Parathyroid adenoma (tissue), 2 donors: ENCODE results near the gene ZNF593OS.

ENCODE experiments used
- H2AFZ ChIP-seq: fragments of 300-600 bp; sonication (generic); one replicate; pipeline ENCODE4 v1.7.0; 2017; ENCODE audit warnings: antibody characterized with exemption, mild to moderate bottlenecking
- H3K27ac ChIP-seq: fragments of 300-600 bp; sonication (generic); one replicate; pipeline ENCODE4 v1.7.0; 2017
- H3K27me3 ChIP-seq: fragments of 300-600 bp; sonication (generic); one replicate; pipeline ENCODE4 v1.7.0; 2017; ENCODE audit warnings: low read length; ENCODE audit not compliant: control insufficient read depth, insufficient read depth
- H3K36me3 ChIP-seq: fragments of 300-600 bp; sonication (generic); one replicate; pipeline ENCODE4 v1.7.0; 2017; ENCODE audit warnings: low read length; ENCODE audit not compliant: control insufficient read depth, insufficient read depth
- H3K4me1 ChIP-seq: fragments of 300-600 bp; sonication (generic); one replicate; pipeline ENCODE4 v1.7.0; 2017; ENCODE audit warnings: control low read depth
- H3K4me2 ChIP-seq: fragments of 300-600 bp; sonication (generic); one replicate; pipeline ENCODE4 v1.7.0; 2017; ENCODE audit warnings: low read length
- H3K4me3 ChIP-seq: fragments of 300-600 bp; sonication (generic); one replicate; pipeline ENCODE4 v1.7.0; 2017; ENCODE audit warnings: low read depth, low read length
- H3K79me2 ChIP-seq: fragments of 300-600 bp; sonication (generic); one replicate; pipeline ENCODE4 v1.7.0; 2017; ENCODE audit warnings: control low read depth
- H3K9ac ChIP-seq: fragments of 300-600 bp; sonication (generic); one replicate; pipeline ENCODE4 v1.7.0; 2017; ENCODE audit warnings: mild to moderate bottlenecking
- H3K9me3 ChIP-seq: fragments of 300-600 bp; sonication (generic); one replicate; pipeline ENCODE4 v1.7.0; 2017; ENCODE audit warnings: low read length; ENCODE audit not compliant: control insufficient read depth
- CTCF ChIP-seq: fragments of 300-600 bp; sonication (generic); IDR thresholded peaks from one replicate; pipeline ENCODE4 v1.7.0; 2017; ENCODE audit warnings: antibody characterized with exemption, mild to moderate bottlenecking
- donor health status: primary hyperparathyroidism.

The ZNF593OS gene

DNA sequence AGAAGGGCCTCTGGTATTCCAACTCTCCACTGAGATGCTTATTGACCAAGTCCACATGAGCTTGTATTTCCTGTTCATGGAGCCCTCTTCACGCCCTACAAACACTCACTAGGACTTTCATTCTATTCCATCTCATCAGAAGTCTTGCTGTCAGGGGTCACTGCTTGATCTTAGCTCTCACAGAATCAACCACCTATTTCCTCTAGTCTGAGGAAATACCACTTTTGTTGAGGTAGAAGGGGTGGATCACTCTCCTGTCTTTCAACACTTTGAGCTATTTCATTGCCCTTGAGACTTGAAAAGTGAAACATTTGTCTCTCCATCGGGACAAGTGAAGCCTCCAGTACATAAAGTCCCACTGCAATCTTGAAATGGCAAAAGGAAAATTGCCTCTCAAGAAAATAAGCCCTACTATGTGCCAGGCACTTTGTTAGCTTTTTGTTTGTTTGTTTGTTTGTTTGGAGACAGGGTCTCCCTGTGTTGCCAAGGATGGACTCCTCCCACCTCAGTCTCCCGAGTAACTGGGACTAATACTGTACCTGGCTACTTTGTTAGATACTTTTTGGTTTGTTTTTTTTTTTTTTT lies 32.6 kb downstream of the ZNF593OS start:
- H3K36me3 ChIP-seq, result no peaks in the 10 kb centered on the region
- no peak overlapping the region for H3K27ac ChIP-seq
- no peak overlapping the region for H3K9ac ChIP-seq
- no peak overlapping the region for H3K4me3 ChIP-seq
- H3K4me2 ChIP-seq, result no peak overlapping the region
- H3K9me3 ChIP-seq, result no peaks in the 10 kb centered on the region
- no peaks in the 10 kb centered on the region for H3K27me3 ChIP-seq
- H2AFZ ChIP-seq, result no peak overlapping the region
- H3K4me1 ChIP-seq, result no peaks in the 10 kb centered on the region
- no peaks in the 10 kb centered on the region for H3K79me2 ChIP-seq
- no peak for TF ChIP-seq CTCF

DNA sequence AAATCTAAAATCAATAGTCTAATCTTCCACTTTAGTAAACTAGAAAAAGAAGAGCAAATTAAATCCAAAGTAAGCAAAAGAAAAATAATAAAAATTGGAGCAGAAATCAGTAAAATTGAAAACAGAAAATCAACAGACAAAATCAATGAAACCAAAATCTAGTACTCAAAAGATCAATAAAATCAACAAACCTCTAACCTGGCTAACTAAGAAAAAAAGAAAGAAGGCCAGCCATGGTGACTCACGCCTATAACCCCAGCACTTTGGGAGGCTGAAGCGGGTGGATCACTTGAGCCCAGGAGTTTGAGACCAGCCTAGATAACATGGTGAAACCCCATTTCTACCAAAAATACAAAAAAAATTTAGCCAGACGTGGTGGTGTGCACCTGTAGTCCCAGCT lies 37.2 kb downstream of the ZNF593OS start:
- no peak for TF ChIP-seq CTCF
- no peaks in the 10 kb centered on the region for H3K79me2 ChIP-seq
- no peaks in the 10 kb centered on the region for H3K4me1 ChIP-seq
- no peak overlapping the region for H3K9ac ChIP-seq
- H3K4me3 ChIP-seq, result no peak overlapping the region
- no peak overlapping the region for H3K4me2 ChIP-seq
- no peaks in the 10 kb centered on the region for H3K9me3 ChIP-seq
- H3K27me3 ChIP-seq, result no peaks in the 10 kb centered on the region
- H3K27ac ChIP-seq, result no peak overlapping the region
- H3K36me3 ChIP-seq, result no peaks in the 10 kb centered on the region
- no peak overlapping the region for H2AFZ ChIP-seq

DNA sequence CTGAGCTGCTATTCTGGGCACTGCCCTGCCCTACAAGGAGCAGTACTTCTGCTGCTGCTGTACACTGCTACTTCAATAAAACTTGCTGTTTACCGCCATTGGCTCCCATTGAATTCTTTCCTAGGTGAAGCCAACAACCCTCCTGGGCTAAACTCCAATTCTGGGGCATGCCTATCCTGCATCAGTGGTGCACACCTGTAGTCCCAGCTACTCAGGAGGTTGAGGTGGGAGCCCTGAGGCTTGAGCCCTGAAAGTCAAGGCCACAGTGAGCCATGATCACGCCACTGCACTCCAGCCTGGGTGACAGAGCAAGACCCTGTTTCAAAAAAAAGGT lies 38.8 kb downstream of the ZNF593OS start:
- no peaks in the 10 kb centered on the region for H3K4me1 ChIP-seq
- no peak overlapping the region for H2AFZ ChIP-seq
- H3K27me3 ChIP-seq, result no peaks in the 10 kb centered on the region
- TF ChIP-seq CTCF, result no peak
- no peaks in the 10 kb centered on the region for H3K9me3 ChIP-seq
- no peak overlapping the region for H3K4me2 ChIP-seq
- H3K27ac ChIP-seq, result no peak overlapping the region
- H3K4me3 ChIP-seq, result no peak overlapping the region
- no peaks in the 10 kb centered on the region for H3K79me2 ChIP-seq
- no peak overlapping the region for H3K9ac ChIP-seq
- no peaks in the 10 kb centered on the region for H3K36me3 ChIP-seq

DNA sequence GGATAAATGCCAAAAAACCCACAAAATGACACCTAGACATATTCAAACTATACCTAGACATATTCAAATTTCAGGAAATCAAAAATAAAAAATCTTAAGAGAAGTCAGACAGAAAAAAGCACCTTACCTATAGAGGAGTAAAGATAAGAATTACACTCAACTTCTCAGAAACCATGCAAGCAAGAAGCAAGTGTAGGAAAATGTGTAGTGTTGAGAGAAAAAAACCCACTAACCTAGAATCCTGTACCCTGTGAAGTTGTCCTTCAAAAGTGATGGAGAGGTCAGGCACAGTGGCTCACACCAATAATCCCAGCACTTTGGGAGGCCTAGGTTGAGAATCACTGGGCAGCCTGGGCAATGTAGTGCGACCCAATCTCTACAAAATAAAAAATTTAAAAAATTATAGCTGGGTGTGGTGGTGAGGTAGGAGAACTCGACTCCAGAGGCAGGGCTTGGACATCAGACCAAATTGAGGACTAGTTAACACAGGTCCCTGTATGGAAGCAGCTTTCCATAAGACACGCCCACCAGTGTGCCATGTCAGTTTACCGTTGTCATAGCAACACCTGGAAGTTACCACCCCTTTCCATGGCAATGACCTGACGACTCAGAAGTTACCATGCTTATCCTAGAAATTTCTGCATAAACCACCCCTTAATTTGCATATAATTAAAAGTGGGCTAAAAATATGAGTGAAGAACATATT lies 39.4 kb downstream of the ZNF593OS start:
- Histone ChIP-seq H3K79me2 (no peaks in the 10 kb centered on the region), H3K9me3 (no peaks in the 10 kb centered on the region), H3K4me1 (no peaks in the 10 kb centered on the region), H3K4me3 (no peak overlapping the region), H3K9ac (no peak overlapping the region), H3K36me3 (no peaks in the 10 kb centered on the region), H3K4me2 (no peak overlapping the region), H3K27me3 (no peaks in the 10 kb centered on the region), H3K27ac (no peak overlapping the region), H2AFZ (no peak overlapping the region)
- TF ChIP-seq CTCF, result no peak

DNA sequence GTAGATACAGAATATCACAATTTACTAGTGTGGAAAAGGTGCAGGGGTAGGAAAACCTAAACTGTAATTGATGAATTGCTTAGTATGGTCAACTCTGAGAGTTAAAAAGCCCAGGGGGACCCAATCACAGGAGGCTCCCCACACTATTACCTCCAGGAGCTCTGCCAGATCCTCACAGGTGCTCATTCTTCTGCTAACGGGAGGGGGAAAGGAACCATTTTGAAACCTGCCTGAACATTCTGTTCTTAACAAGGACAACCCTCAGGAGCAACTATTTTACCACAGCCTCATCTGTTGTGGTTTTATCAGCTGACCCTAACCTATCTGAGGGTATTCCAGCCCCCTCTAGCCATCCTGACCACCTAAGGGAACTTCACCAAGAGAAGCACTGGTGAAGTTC lies 40.9 kb downstream of the ZNF593OS start:
- no peak overlapping the region for H3K4me3 ChIP-seq
- no peaks in the 10 kb centered on the region for H3K27me3 ChIP-seq
- no peaks in the 10 kb centered on the region for H3K9me3 ChIP-seq
- no peaks in the 10 kb centered on the region for H3K4me1 ChIP-seq
- TF ChIP-seq CTCF, result no peak
- no peaks in the 10 kb centered on the region for H3K79me2 ChIP-seq
- no peaks in the 10 kb centered on the region for H3K36me3 ChIP-seq
- no peak overlapping the region for H3K9ac ChIP-seq
- H3K27ac ChIP-seq, result no peak overlapping the region
- H3K4me2 ChIP-seq, result no peak overlapping the region
- H2AFZ ChIP-seq, result no peak overlapping the region
